Adrenal gland (tissue), 5 donors: Measurements from ENCODE around the gene RAG1.

Source experiments
- POLR2A ChIP-seq, 2 donors: fragments of 450-650 bp; IDR thresholded peaks; one replicate each; pipeline ENCODE4 v1.6.1; 2017; ENCODE audit warnings: antibody characterized with exemption in 2 of 2, mild to moderate bottlenecking in 2 of 2, moderate library complexity in 1 of 2
- TF ChIP-seq, protein P1 (sequence below), 6 experiments: fragments of 450-650 bp in 4 of 6; fragments of 200-600 bp in 2 of 6; sonication (generic) in 1 of 6; IDR thresholded peaks; 1 replicate in 5 of 6; 2 replicates in 1 of 6; pipeline versions ENCODE4 v1.5.1 to v1.8.0; 2016 to 2021; ENCODE audit warnings: antibody characterized with exemption in 6 of 6, mild to moderate bottlenecking in 2 of 6, moderate library complexity in 1 of 6
- donor health status: DM: no; HTN: no; CAD: no.

DNA sequence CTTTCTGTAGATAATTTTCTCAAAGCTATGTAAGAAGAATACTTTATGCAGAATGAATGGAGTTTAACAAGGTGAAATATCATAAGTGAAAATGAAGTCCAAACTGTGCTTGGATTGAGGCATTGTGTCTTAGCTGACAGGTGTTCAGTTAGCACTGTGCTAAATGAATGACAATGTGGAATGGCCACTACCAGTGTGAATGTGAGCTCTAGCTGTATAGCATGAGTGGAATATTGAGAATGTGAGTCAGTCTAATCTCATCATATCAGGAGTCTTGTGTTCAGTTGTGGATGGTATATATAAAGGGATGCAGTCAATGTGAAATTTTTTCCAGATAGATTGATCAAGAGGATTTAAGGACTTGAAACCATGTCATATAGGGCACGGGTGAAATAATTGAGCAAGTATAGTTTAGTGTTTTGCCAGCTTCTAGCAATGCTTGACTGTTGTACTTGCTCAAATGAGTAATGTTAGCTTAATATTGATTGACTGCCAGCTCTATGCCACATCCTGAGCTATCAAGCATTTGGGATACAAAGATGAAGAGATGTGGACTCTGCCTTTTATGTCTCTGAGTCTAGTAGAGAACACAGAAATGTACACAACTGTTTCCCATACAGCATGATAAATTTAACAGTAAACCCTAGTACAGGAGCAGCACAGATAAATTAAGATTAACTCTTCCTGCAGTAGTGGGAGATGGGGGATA is 40.8 kb downstream of the RAG1 start:
- TF ChIP-seq POLR2A (IDR thresholded peaks at IDR 0.05) = no peak
- TF ChIP-seq, protein P1, sequence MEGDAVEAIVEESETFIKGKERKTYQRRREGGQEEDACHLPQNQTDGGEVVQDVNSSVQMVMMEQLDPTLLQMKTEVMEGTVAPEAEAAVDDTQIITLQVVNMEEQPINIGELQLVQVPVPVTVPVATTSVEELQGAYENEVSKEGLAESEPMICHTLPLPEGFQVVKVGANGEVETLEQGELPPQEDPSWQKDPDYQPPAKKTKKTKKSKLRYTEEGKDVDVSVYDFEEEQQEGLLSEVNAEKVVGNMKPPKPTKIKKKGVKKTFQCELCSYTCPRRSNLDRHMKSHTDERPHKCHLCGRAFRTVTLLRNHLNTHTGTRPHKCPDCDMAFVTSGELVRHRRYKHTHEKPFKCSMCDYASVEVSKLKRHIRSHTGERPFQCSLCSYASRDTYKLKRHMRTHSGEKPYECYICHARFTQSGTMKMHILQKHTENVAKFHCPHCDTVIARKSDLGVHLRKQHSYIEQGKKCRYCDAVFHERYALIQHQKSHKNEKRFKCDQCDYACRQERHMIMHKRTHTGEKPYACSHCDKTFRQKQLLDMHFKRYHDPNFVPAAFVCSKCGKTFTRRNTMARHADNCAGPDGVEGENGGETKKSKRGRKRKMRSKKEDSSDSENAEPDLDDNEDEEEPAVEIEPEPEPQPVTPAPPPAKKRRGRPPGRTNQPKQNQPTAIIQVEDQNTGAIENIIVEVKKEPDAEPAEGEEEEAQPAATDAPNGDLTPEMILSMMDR (IDR thresholded peaks at IDR 0.05) = no peak
